Kidney (tissue), 22 donors: ENCODE results near the gene TLCD4. TPM values are rescaled to one million over a fixed set of nuclear protein-coding genes. Genes with fewer than 3 reads are reported as not detected.

Source experiments
- DNase-seq, 5 donors: peaks; one replicate each; pipeline ENCODE4 v3.0.0-alpha.2; 2013 to 2020
- FAIRE-seq: peaks from 2 replicates; lab custom pipeline; 2012; peaks lifted over from hg19 to GRCh38; lab: Jason Lieb, UNC
- H3K27ac ChIP-seq, 2 donors: one replicate each; pipeline ENCODE4 v1.7.0; 2013; ENCODE audit warnings: low read depth in 2 of 2, low read length in 2 of 2, inconsistent platforms in 1 of 2
- H3K27me3 ChIP-seq: one replicate; pipeline ENCODE4 v1.7.1; 2013; ENCODE audit warnings: low read length, inconsistent platforms; ENCODE audit not compliant: control insufficient read depth, insufficient read depth
- H3K36me3 ChIP-seq, 3 donors: one replicate each; pipeline versions ENCODE4 v1.7.0 to v1.7.1; 2013; ENCODE audit warnings: low read length in 3 of 3, control low read depth in 1 of 3, inconsistent platforms in 1 of 3; ENCODE audit not compliant: insufficient read depth in 3 of 3, control insufficient read depth in 2 of 3
- H3K4me1 ChIP-seq, 3 donors: one replicate each; pipeline versions ENCODE4 v1.7.0 to v1.7.1; 2013; ENCODE audit warnings: low read length in 3 of 3, inconsistent platforms in 1 of 3, low read depth in 1 of 3; ENCODE audit not compliant: control insufficient read depth in 2 of 3, insufficient read depth in 2 of 3
- H3K4me3 ChIP-seq, 3 donors: one replicate each; pipeline versions ENCODE4 v1.7.0 to v1.8.1; 2013; ENCODE audit warnings: low read length in 3 of 3, control low read depth in 1 of 3, inconsistent platforms in 1 of 3
- H3K9ac ChIP-seq, 3 donors: one replicate each; pipeline versions ENCODE4 v1.7.0 to v1.7.1; 2013; ENCODE audit warnings: low read length in 3 of 3, control low read depth in 1 of 3, inconsistent platforms in 1 of 3
- H3K9me3 ChIP-seq, 3 donors: one replicate each; pipeline versions ENCODE4 v1.7.0 to v1.7.1; 2013; ENCODE audit warnings: low read length in 3 of 3, control low read depth in 1 of 3, inconsistent platforms in 1 of 3; ENCODE audit not compliant: control insufficient read depth in 2 of 3, insufficient read depth in 1 of 3
- CTCF ChIP-seq: IDR thresholded peaks from 3 replicates; pipeline ENCODE4 v1.5.1; 2012; ENCODE audit warnings: mild to moderate bottlenecking, moderate library complexity, borderline replicate concordance; ENCODE audit not compliant: insufficient read depth; ENCODE audit errors: extremely low read depth
- intact Hi-C: fragments of 100-400 bp; cut with DNase I; formaldehyde crosslinking; loops from one replicate; pipeline ENCODE4 v1.11.1; 2022
- long read RNA-seq, 10 donors: library from polyadenylated mRNA in 1 of 10; unstranded in 1 of 10; transcript quantifications; one replicate each; pipeline ENCODE4 v2.0.0 and lab custom pipeline, GENCODE V29; 2021 to 2026
- polyA plus RNA-seq: library from polyadenylated mRNA; stranded (reverse); fragments of 350-450 nt; fragmentation: Illumina TruSeq; extraction: RNeasy Lipid Tissue Mini Kit (QIAGEN cat#74804); gene quantifications from one replicate; pipeline ENCODE4 v1.2.3, GENCODE V29; 2014; ENCODE audit warnings: low read depth, low replicate concordance; ENCODE audit not compliant: insufficient read depth
- total RNA-seq: library from RNA; stranded (reverse); fragmentation: NEBNext Ultra II Directional; extraction: Animal tissue kit (Norgen Biotek cat#: 25700); gene quantifications from one replicate; pipeline ENCODE4 v1.2.1, GENCODE V29; 2021
- donor health status: control.
- donor health status: control.
- donor health status: control.
- donor health status: control.
- donor health status: control.
- donor health status: DM: yes; HTN: yes; CAD: no.
- donor health status: Normal renal cell carcinoma (clear cell type).

The TLCD4 gene
- total RNA-seq (7.1 TPM), polyA plus RNA-seq (2.4 TPM)
- long read RNA-seq, donor 1, full-length matches to known transcripts = 2 of 2 reads
- long read RNA-seq, donor 1, partial matches to known transcripts = 0 of 2 reads
- long read RNA-seq, donor 1, other reads (novel, unspliced or antisense) = 0 of 2 reads
- long read RNA-seq, donor 2, full-length matches to known transcripts = 3 of 3 reads
- long read RNA-seq, donor 2, partial matches to known transcripts = 0 of 3 reads
- long read RNA-seq, donor 2, other reads (novel, unspliced or antisense) = 0 of 3 reads
- long read RNA-seq, donor 3 = 0 reads
- long read RNA-seq, donor 4, full-length matches to known transcripts = 1 of 1 reads
- long read RNA-seq, donor 4, partial matches to known transcripts = 0 of 1 reads
- long read RNA-seq, donor 4, other reads (novel, unspliced or antisense) = 0 of 1 reads
- long read RNA-seq, donor 5, full-length matches to known transcripts = 1 of 1 reads
- long read RNA-seq, donor 5, partial matches to known transcripts = 0 of 1 reads
- long read RNA-seq, donor 5, other reads (novel, unspliced or antisense) = 0 of 1 reads
- long read RNA-seq, donor 6 = 0 reads
- long read RNA-seq, donor 7, full-length matches to known transcripts = 6 of 8 reads
- long read RNA-seq, donor 7, partial matches to known transcripts = 0 of 8 reads
- long read RNA-seq, donor 7, other reads (novel, unspliced or antisense) = 2 of 8 reads
- long read RNA-seq, donor 8, full-length matches to known transcripts = 1 of 1 reads
- long read RNA-seq, donor 8, partial matches to known transcripts = 0 of 1 reads
- long read RNA-seq, donor 8, other reads (novel, unspliced or antisense) = 0 of 1 reads
- long read RNA-seq, donor 9, full-length matches to known transcripts = 3 of 3 reads
- long read RNA-seq, donor 9, partial matches to known transcripts = 0 of 3 reads
- long read RNA-seq, donor 9, other reads (novel, unspliced or antisense) = 0 of 3 reads
- long read RNA-seq, donor 10, full-length matches to known transcripts = 3 of 3 reads
- long read RNA-seq, donor 10, partial matches to known transcripts = 0 of 3 reads
- long read RNA-seq, donor 10, other reads (novel, unspliced or antisense) = 0 of 3 reads

- Histone ChIP-seq H3K36me3 (no peaks in the 10 kb centered on the region), H3K4me1 (peaks cover 0 to 4% (median 2%) of the 10 kb centered on the region in 3 donors), H3K27me3 (peaks cover 2% of the 10 kb centered on the region), H3K27ac (peak within 1 kb of the TSS; percentile 79 to 80), H3K4me3 (peak within 1 kb of the TSS; percentile 73 to 81 (median 74)), H3K9ac (peak within 1 kb of the TSS; percentile 40 to 67 (median 55)), H3K9me3 (no peaks in the 10 kb centered on the region)
- FAIRE-seq (no peak), DNase-seq (peak; percentile 77 to 86 (median 83))
- no peak for TF ChIP-seq CTCF
- intact Hi-C loops = no loop called here
Measured at GRCh38 chr1:95117207-95118066, at the start of gene TLCD4. TLCD4 (plus strand) TSS chr1:95117355; CDS start chr1:95143902, 26,547 bp downstream.

GRCh38 chr1:95067568-95067967, 49.6 kb upstream of the TLCD4 start:
- Histone ChIP-seq H3K27ac (no peak overlapping the region), H3K4me1 (peaks cover 0 to 9% (median 0%) of the 10 kb centered on the region in 3 donors), H3K9ac (no peak overlapping the region), H3K36me3 (peaks cover 0 to 2% (median 0%) of the 10 kb centered on the region in 3 donors), H3K27me3 (no peaks in the 10 kb centered on the region), H3K9me3 (peaks cover 0 to 2% (median 0%) of the 10 kb centered on the region in 3 donors), H3K4me3 (no peak overlapping the region)
- TF ChIP-seq CTCF = no peak
- DNase-seq (no peak), FAIRE-seq (no peak)
- intact Hi-C loops = no loop called here
